ENCODE results near the gene GLT1D1.

DNA sequence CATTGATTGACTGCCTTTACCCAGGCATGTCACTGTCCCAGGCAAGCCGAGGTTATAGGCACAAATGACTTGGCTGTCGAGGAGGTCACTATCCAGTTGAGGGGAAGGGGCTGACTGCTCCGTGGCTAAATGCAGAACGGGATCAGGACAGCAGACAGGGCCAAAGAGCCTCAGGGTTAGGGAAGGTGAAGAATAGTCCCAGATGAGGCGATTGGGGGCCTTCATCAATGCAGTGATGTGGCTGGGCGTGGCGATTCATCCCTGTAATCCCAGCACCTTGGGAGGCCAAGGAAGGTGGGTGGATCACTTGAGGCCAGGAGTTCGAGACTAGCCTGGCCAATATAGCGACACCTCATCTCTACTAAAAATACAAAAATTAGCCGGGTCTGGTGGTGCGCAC lies 10.7 kb upstream of the GLT1D1 start:
- TF ChIP-seq, protein P1, sequence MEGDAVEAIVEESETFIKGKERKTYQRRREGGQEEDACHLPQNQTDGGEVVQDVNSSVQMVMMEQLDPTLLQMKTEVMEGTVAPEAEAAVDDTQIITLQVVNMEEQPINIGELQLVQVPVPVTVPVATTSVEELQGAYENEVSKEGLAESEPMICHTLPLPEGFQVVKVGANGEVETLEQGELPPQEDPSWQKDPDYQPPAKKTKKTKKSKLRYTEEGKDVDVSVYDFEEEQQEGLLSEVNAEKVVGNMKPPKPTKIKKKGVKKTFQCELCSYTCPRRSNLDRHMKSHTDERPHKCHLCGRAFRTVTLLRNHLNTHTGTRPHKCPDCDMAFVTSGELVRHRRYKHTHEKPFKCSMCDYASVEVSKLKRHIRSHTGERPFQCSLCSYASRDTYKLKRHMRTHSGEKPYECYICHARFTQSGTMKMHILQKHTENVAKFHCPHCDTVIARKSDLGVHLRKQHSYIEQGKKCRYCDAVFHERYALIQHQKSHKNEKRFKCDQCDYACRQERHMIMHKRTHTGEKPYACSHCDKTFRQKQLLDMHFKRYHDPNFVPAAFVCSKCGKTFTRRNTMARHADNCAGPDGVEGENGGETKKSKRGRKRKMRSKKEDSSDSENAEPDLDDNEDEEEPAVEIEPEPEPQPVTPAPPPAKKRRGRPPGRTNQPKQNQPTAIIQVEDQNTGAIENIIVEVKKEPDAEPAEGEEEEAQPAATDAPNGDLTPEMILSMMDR (IDR thresholded peaks at IDR 0.05): no peak
- TF ChIP-seq EP300 (IDR thresholded peaks at IDR 0.05) (no peak), POLR2AphosphoS5 (IDR thresholded peaks at IDR 0.05) (no peak), POLR2A (IDR thresholded peaks at IDR 0.05) (no peak)

All from upper lobe of left lung (tissue), 4 donors.